PC-3 (cell line): Measurements from ENCODE around the gene PRMT1. TPM values are rescaled to one million over a fixed set of nuclear protein-coding genes. Genes with fewer than 3 reads are reported as not detected.

ENCODE experiments used
- ATAC-seq: fragments of 200-7000 bp; cut with Tn5 transposase; 2 replicates; pipeline ENCODE4 v1.9.1; 2020; ENCODE audit warnings: mild to moderate bottlenecking, moderate library complexity
- BruUV-seq: library from RNA; stranded (reverse); fragments of 400-500 nt; replicated peaks from 2 replicates; lab custom pipeline; 2021; lab: Mats Ljungman, UMichigan
- CTCF ChIA-PET: fragments of 300-600 bp; sonication (Branson Sonifier 250); formaldehyde crosslinking; loops from one replicate; lab custom pipeline; 2022; ENCODE audit warnings: antibody characterized with exemption; lab: Charles Lee
- POLR2A ChIA-PET: fragments of 300-600 bp; sonication (Branson Sonifier 250); formaldehyde crosslinking; loops from one replicate; lab custom pipeline; 2022; ENCODE audit warnings: antibody characterized with exemption; ENCODE audit not compliant: unreplicated experiment; lab: Charles Lee
- DNase-seq: peaks from one replicate; pipeline ENCODE4 v3.0.0-alpha.2; 2015
- H2AFZ ChIP-seq: fragments of 300-600 bp; sonication (generic); 2 replicates; pipeline ENCODE4 v1.6.0; 2016; ENCODE audit warnings: antibody characterized with exemption, low read length
- H3F3A ChIP-seq: fragments of 300-600 bp; sonication (generic); one replicate; pipeline ENCODE4 v1.6.0; 2017; ENCODE audit warnings: antibody characterized with exemption, low read length, control low read depth, mild to moderate bottlenecking; ENCODE audit not compliant: unreplicated experiment
- H3K27ac ChIP-seq: fragments of 300-600 bp; sonication (generic); 2 replicates; pipeline ENCODE4 v1.5.1; 2016; ENCODE audit warnings: mild to moderate bottlenecking, low read length
- H3K27me3 ChIP-seq: fragments of 300-600 bp; sonication (generic); 2 replicates; pipeline ENCODE4 v1.6.1; 2016; ENCODE audit warnings: low read length, mixed read lengths
- H3K36me3 ChIP-seq: fragments of 300-600 bp; sonication (generic); 2 replicates; pipeline ENCODE4 v1.6.1; 2016; ENCODE audit warnings: low read depth, mixed run types, low read length, mixed read lengths
- H3K4me1 ChIP-seq: fragments of 300-600 bp; sonication (generic); 2 replicates; pipeline ENCODE4 v1.5.1; 2016; ENCODE audit warnings: low read length; ENCODE audit not compliant: insufficient read depth
- H3K4me2 ChIP-seq: fragments of 300-600 bp; sonication (generic); 2 replicates; pipeline ENCODE4 v1.6.0; 2016; ENCODE audit warnings: low read length
- H3K4me3 ChIP-seq: fragments of 300-600 bp; sonication (generic); 2 replicates; pipeline ENCODE4 v1.5.1; 2016; ENCODE audit warnings: mild to moderate bottlenecking, low read length, mixed read lengths
- H3K79me2 ChIP-seq: fragments of 300-600 bp; sonication (generic); 2 replicates; pipeline ENCODE4 v1.6.1; 2017; ENCODE audit warnings: low read length, mixed read lengths
- H3K9ac ChIP-seq: fragments of 300-600 bp; sonication (generic); 2 replicates; pipeline ENCODE4 v1.6.0; 2016; ENCODE audit warnings: mild to moderate bottlenecking, low read length
- H3K9me2 ChIP-seq: fragments of 300-600 bp; sonication (generic); replicated peaks from 2 replicates; pipeline ENCODE4 v1.6.1; 2016; ENCODE audit warnings: mixed run types, low read length, mixed read lengths
- H3K9me3 ChIP-seq: fragments of 300-600 bp; sonication (generic); 2 replicates; pipeline ENCODE4 v1.6.1; 2016; ENCODE audit warnings: low read length, mixed read lengths
- H4K20me1 ChIP-seq: fragments of 300-600 bp; sonication (generic); 2 replicates; pipeline ENCODE4 v1.6.1; 2016; ENCODE audit warnings: low read length, mixed read lengths
- CTCF ChIP-seq: fragments of 300-600 bp; sonication (generic); conservative IDR thresholded peaks from 2 replicates; pipeline ENCODE4 v1.5.1; 2017; ENCODE audit warnings: antibody characterized with exemption, low read depth, mild to moderate bottlenecking, low read length
- EZH2 ChIP-seq: fragments of 300-600 bp; sonication (generic); IDR thresholded peaks from one replicate; pipeline ENCODE4 v1.6.1; 2017; ENCODE audit warnings: antibody characterized with exemption, mild to moderate bottlenecking, low read length; ENCODE audit not compliant: unreplicated experiment
- EZH2phosphoT487 ChIP-seq: fragments of 300-600 bp; sonication (generic); IDR thresholded peaks from 2 replicates; pipeline ENCODE4 v1.6.1; 2018; ENCODE audit warnings: mild to moderate bottlenecking, antibody characterized with exemption, low read length, borderline replicate concordance
- intact Hi-C: fragments of 100-400 bp; cut with micrococcal nuclease; formaldehyde crosslinking; loops from 2 replicates; pipeline ENCODE4 v1.9.0; 2023
- microRNA-seq: library from miRNA; unstranded; fragments of <30 nt; microRNA quantifications from one replicate; pipeline ENCODE4 v1.1.0, GENCODE V29; 2020; ENCODE audit not compliant: unreplicated experiment
- total RNA-seq: library from RNA; depleted of rRNA; stranded (reverse); fragments of >200 nt; gene quantifications from 2 replicates; pipeline ENCODE4 v1.2.3, GENCODE V29; 2014; rRNA removed

PRMT1 gene
- total RNA-seq, 1 experiment from 2014 or later, result 625 TPM

GRCh38 chr19:49727217-49728030 is 50.4 kb downstream of the PRMT1 start:
- ATAC-seq, result no peak
- Histone ChIP-seq H2AFZ (no peak overlapping the region), H3K79me2 (no peaks in the 10 kb centered on the region), H3K9me2 (no peaks in the 10 kb centered on the region), H3K27me3 (no peaks in the 10 kb centered on the region), H3K4me1 (peaks cover 5% of the 10 kb centered on the region), H3F3A (no peaks in the 10 kb centered on the region), H3K4me2 (no peak overlapping the region), H3K9me3 (no peaks in the 10 kb centered on the region), H4K20me1 (no peaks in the 10 kb centered on the region), H3K4me3 (no peak overlapping the region), H3K36me3 (no peaks in the 10 kb centered on the region), H3K27ac (no peak overlapping the region), H3K9ac (no peak overlapping the region)
- no peak for TF ChIP-seq CTCF
- TF ChIP-seq EZH2, result no peak
- no peak for TF ChIP-seq EZH2phosphoT487
- POLR2A ChIA-PET, result interaction anchor here (0.6 kb wide), 1 partner anchor 48 kb away, joined by 10 read pairs; no protein-coding TSS in a partner anchor
- no TSS peak for BruUV-seq
- CTCF ChIA-PET, result no interaction called here
- DNase-seq, result no peak
- intact Hi-C loops, result no loop called here

GRCh38 chr19:49730166-49730565 is 53.1 kb downstream of the PRMT1 start:
- H3K36me3 ChIP-seq, result no peaks in the 10 kb centered on the region
- TF ChIP-seq EZH2 (no peak), CTCF (no peak), EZH2phosphoT487 (no peak)
- H3K27ac ChIP-seq, result no peak overlapping the region
- H3K27me3 ChIP-seq, result no peaks in the 10 kb centered on the region
- intact Hi-C loops, result no loop called here
- no peaks in the 10 kb centered on the region for H3K9me2 ChIP-seq
- H3K9ac ChIP-seq, result no peak overlapping the region
- no peaks in the 10 kb centered on the region for H3F3A ChIP-seq
- no peaks in the 10 kb centered on the region for H3K79me2 ChIP-seq
- no peak for ATAC-seq
- no peak for DNase-seq
- H3K4me3 ChIP-seq, result no peak overlapping the region
- ChIA-PET POLR2A (interaction anchor here (0.6 to 0.7 kb wide), 3 partner anchors 13 to 164 kb away, joined by 3 to 4 read pairs (median 3); no protein-coding TSS in a partner anchor), CTCF (no interaction called here)
- no peaks in the 10 kb centered on the region for H4K20me1 ChIP-seq
- no peaks in the 10 kb centered on the region for H3K9me3 ChIP-seq
- no peak overlapping the region for H2AFZ ChIP-seq
- no peak overlapping the region for H3K4me2 ChIP-seq
- no TSS peak for BruUV-seq
- no peaks in the 10 kb centered on the region for H3K4me1 ChIP-seq

Small RNAs within 50 kb of the gene (microRNA-seq; reads per million reads assigned to microRNA genes)
- not detected for gene MIR5088

Other genes with a start within 250 kb of the PRMT1 start
- gene SLC17A7, start 235.7 kb upstream of the PRMT1 start, total RNA-seq, result 0.11 TPM in 1 of 2 replicates, not detected in the other
- 171 and 200 TPM in 2 replicates for gene PIH1D1, start 225.5 kb upstream of the PRMT1 start, total RNA-seq
- gene ALDH16A1, start 224.0 kb upstream of the PRMT1 start, total RNA-seq, result not detected in 2 replicates
- 0.18 and 2.8 TPM in 2 replicates for gene FLT3LG, start 203.1 kb upstream of the PRMT1 start, total RNA-seq
- gene RPL13A, start 189.7 kb upstream of the PRMT1 start, total RNA-seq, result 3,023 and 3,169 TPM in 2 replicates
- gene RPS11, start 180.8 kb upstream of the PRMT1 start, total RNA-seq, result 3,913 and 5,174 TPM in 2 replicates
- 46.3 and 46.7 TPM in 2 replicates for gene FCGRT, start 164.6 kb upstream of the PRMT1 start, total RNA-seq
- 33.7 and 70.4 TPM in 2 replicates for gene RCN3, start 149.3 kb upstream of the PRMT1 start, total RNA-seq
- gene NOSIP, start 96.7 kb upstream of the PRMT1 start, total RNA-seq, result 195 and 214 TPM in 2 replicates
- gene PRRG2, start 96.0 kb upstream of the PRMT1 start, total RNA-seq, result 16.4 and 17.0 TPM in 2 replicates
- 14.6 and 25.7 TPM in 2 replicates for gene PRR12, start 86.1 kb upstream of the PRMT1 start, total RNA-seq
- 24.0 and 32.0 TPM in 2 replicates for gene RRAS, start 37.1 kb upstream of the PRMT1 start, total RNA-seq
- gene SCAF1, start 35.1 kb upstream of the PRMT1 start, total RNA-seq, result 46.8 and 78.6 TPM in 2 replicates
- gene IRF3, start 11.4 kb upstream of the PRMT1 start, total RNA-seq, result 223 and 236 TPM in 2 replicates
- 82.5 and 104 TPM in 2 replicates for gene BCL2L12, start 11.3 kb upstream of the PRMT1 start, total RNA-seq
- gene ADM5, start 12.3 kb downstream of the PRMT1 start, total RNA-seq, result 5.0 and 6.3 TPM in 2 replicates
- gene CPT1C, start 13.8 kb downstream of the PRMT1 start, total RNA-seq, result 11.5 and 13.6 TPM in 2 replicates
- gene TSKS, start 86.0 kb downstream of the PRMT1 start, total RNA-seq, result not detected in 2 replicates
- 143 and 159 TPM in 2 replicates for gene AP2A1, start 89.7 kb downstream of the PRMT1 start, total RNA-seq
- gene FUZ, start 136.0 kb downstream of the PRMT1 start, total RNA-seq, result 9.4 and 10.9 TPM in 2 replicates
- gene MED25, start 141.0 kb downstream of the PRMT1 start, total RNA-seq, result 47.5 and 54.9 TPM in 2 replicates
- 138 and 148 TPM in 2 replicates for gene PTOV1, start 173.9 kb downstream of the PRMT1 start, total RNA-seq
- 141 and 172 TPM in 2 replicates for gene PNKP, start 190.3 kb downstream of the PRMT1 start, total RNA-seq
- 42.3 and 61.0 TPM in 2 replicates for gene AKT1S1, start 200.1 kb downstream of the PRMT1 start, total RNA-seq
- gene TBC1D17, start 200.4 kb downstream of the PRMT1 start, total RNA-seq, result 17.8 and 18.8 TPM in 2 replicates
- 0.29 and 2.2 TPM in 2 replicates for gene IL4I1, start 219.6 kb downstream of the PRMT1 start, total RNA-seq